GM08714 (cell line): ENCODE measurements around the gene OSGIN1.

Experiments
- H3K4me3 ChIP-seq: fragments of 200-500 bp; sonication (Bioruptor generic); 2 replicates; pipeline ENCODE4 v1.5.1; 2014; ENCODE audit warnings: mild to moderate bottlenecking, low read length, inconsistent platforms
- ZNF274 ChIP-seq: IDR thresholded peaks from 2 replicates; pipeline ENCODE4 v1.6.1; 2012; ENCODE audit warnings: mild to moderate bottlenecking, low read depth, low read length

OSGIN1 gene

DNA sequence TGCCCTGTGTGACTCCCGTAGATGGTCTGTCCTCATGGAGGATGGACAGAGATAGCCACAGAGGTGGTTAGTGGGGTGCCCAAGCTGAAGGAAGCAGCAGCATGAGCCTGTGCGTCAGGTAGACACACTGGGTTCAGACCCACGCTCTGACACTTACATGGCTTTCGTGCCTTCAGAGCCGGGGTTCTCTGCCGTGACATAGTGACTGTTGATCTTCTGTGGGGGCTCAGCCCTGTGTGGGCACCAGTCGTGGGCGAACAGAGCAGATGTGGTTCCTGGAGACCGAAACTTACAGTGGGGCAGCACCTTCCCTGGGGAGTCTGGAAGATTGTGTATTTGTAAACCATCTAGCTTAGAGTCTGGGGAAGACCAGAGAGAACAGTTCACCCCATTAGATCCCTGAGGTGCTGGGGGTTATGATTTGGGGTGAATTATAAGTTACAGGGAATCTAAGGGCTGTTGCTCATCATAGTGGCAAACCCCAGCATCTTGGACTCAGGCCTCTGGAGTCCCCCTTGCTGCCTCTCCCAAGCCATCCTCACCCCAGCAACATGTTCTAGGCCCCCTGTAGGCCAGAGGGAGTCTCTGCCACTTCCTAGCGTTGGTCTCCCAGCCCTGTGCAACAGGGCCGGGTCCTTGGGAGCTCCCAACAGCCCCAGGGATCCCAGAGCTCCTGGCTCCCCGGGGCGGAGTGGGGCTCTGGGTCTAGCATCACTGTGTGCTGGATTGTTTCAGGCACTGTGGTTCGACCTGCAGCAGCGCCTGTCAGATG lies 43.6 kb downstream of the OSGIN1 start:
- no peak overlapping the region for H3K4me3 ChIP-seq
- no peak for TF ChIP-seq ZNF274

DNA sequence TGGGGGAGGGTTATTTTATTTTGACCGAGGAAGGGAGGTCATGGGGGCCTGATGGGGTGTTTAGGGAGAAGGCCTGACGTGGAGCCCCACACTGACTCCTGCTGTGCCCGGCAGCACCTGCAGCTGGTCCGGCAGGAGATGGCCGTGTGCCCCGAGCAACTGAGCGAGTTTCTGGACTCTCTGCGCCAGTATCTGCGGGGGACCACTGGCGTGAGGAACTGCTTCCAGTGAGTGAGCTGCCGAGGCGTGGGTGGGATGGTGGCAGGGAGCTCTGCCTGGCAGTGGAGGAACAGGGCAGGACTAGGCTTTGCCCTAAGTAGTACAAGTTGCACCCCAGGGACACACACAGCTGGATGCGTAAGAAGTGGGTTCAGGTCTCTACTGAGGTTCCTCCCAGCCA lies 45.1 kb downstream of the OSGIN1 start:
- TF ChIP-seq ZNF274: no peak
- no peak overlapping the region for H3K4me3 ChIP-seq

DNA sequence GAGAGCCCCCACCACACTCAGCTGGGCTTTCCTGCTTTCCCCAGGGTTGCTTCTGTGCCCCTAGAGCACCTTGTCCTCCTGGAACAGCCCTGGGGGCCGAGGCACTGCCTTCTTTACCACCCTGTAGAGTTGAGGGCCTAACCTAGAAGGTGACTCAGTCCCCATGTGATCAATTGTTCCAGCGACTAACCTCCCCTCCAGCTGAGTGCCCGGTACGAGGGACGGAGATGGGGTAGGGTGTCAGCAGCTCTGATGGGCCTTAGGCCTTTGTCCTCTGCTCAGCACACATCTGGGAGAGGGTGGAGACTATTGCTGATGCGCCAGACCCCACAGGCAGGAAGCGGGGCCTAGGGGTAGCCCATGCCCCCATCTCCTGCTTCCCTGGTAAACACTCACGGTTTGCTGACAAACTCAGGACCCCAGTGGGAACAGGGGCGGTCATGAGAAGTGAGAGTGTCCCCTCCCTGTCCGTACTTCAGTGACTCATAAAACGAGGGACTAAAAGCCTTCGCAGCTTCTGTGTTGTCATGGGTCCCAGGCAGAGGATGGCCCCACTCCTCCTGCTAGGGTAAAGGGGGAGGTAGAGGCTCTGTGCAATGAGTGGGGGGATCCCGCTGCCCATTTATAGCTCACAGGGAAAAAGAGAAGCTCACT lies 48.1 kb downstream of the OSGIN1 start:
- TF ChIP-seq ZNF274: no peak
- H3K4me3 ChIP-seq: no peak overlapping the region

DNA sequence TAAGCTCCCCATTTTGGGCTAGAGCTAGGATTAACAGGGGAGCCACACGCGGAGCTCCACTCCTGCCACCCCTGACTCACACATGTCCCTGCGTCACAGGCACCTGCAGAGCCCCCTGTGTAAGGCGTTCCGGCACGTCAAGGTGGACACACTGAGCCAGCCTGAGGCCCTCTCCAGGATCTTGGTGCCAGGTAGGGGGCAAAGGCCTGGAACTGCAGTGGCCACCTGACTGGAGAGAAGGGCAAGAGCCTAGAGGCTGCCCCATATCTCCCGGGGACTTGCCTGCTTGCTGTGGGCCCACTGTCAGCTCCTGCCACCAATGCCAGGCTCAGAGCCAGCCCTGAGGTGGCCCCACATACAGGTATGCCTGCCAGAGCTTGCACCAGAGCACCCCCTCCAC lies 48.7 kb downstream of the OSGIN1 start:
- H3K4me3 ChIP-seq: no peak overlapping the region
- TF ChIP-seq ZNF274: no peak

DNA sequence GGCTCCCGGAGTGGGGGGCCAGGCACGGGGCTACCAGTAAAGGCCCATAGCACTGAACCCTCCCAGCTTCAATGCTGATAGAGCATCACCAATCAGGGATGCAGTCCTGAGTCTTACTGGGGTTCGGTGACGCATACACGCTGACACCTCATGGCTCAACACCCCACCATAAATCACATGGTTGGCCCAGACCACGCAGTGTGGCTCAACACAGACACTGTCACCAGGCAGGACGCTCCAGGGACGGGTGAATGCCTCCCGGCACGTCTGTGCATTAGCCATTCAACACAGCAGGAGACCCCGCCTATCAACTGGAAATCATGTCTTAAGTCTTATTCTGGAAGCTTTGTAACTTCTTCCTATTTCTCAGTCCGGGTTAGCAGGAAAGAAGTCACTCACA lies 50.0 kb downstream of the OSGIN1 start:
- no peak overlapping the region for H3K4me3 ChIP-seq
- no peak for TF ChIP-seq ZNF274

GRCh38 chr16:84004442-84004841 lies 51.4 kb downstream of the OSGIN1 start:
- H3K4me3 ChIP-seq: no peak overlapping the region
- TF ChIP-seq ZNF274: no peak

DNA sequence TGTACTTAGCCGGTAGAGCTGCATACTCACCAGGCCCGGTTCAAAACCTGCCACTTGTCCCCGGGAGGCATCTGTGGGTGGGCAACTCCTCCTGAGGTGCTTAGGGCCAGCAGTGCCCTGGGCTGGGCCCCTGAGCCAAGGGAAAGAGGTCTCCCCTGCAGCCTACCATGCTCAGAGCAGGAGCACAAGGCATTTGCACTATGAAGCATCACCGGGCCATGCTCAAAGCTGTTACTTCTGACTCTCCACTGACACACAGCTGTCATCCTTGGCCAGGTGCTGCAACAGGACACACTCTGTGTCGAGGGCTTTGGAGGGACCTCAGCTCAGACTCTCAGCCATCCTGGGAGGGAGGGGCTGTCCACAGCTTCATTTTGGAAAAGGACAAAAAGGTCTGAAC lies 52.4 kb downstream of the OSGIN1 start:
- no peak overlapping the region for H3K4me3 ChIP-seq
- no peak for TF ChIP-seq ZNF274

DNA sequence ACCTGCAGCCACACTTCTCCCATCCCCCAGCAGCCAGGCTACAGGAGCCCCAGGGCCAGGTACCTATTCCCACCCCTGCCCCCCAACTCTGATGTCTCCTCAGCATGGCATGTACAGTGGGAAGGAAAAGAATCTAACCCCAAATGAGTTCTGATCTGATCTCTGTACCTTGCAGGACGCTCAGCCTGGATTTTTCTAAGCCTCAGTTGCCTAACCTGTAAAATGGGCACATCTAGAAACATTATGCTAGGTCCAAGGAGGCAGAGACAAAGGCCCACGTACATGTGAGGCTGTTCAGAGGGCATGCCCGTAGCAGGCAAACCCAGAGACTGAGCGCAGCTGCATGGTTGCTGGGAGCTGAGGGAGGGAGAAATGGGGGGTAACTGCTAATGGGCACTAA lies 54.5 kb downstream of the OSGIN1 start:
- H3K4me3 ChIP-seq: no peak overlapping the region
- no peak for TF ChIP-seq ZNF274

GRCh38 chr16:84007965-84008364 lies 54.9 kb downstream of the OSGIN1 start:
- H3K4me3 ChIP-seq: no peak overlapping the region
- no peak for TF ChIP-seq ZNF274

GRCh38 chr16:84009282-84009681 lies 56.2 kb downstream of the OSGIN1 start:
- TF ChIP-seq ZNF274: no peak

DNA sequence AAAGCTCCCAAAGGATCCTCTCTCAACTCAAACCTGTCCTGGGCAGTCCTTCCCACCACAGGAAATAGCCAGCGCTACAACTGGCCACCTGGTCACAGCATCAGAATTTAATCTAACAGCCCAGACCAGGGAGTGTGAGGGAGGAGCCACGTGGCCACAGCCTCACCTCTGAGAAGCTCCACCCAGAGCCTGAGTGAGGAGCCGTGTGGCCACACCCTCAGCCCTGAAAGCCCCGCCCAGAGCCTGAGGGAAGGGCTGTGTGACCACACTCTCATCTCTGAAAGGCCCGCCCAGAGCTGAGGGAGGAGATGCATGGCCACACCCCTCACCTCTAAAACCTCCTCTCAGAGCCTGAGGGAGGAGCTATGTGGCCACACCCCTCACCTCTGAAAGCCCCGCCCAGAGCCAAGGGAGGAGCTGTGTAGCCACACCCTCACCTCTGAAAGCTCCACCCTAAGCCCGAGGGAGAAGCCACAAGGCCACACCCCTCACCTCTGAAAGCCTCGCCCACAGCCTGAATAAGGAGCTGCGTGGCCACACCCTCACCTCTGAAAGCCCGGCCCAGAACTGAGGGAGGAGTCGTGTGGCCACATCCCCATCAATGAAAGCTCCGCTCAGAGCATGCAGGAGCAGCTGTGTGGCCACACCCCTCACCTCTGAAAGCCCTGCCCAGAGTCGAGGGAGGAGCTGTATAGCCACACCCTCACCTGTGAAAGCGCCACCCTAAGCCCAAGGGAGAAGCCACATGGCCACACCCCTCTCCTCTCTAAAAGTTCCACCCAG lies 60.9 kb downstream of the OSGIN1 start:
- TF ChIP-seq ZNF274: no peak

More at GRCh38 chr16:84009282-84009681, 56.2 kb downstream of the OSGIN1 start:
- no peak overlapping the region for H3K4me3 ChIP-seq

DNA sequence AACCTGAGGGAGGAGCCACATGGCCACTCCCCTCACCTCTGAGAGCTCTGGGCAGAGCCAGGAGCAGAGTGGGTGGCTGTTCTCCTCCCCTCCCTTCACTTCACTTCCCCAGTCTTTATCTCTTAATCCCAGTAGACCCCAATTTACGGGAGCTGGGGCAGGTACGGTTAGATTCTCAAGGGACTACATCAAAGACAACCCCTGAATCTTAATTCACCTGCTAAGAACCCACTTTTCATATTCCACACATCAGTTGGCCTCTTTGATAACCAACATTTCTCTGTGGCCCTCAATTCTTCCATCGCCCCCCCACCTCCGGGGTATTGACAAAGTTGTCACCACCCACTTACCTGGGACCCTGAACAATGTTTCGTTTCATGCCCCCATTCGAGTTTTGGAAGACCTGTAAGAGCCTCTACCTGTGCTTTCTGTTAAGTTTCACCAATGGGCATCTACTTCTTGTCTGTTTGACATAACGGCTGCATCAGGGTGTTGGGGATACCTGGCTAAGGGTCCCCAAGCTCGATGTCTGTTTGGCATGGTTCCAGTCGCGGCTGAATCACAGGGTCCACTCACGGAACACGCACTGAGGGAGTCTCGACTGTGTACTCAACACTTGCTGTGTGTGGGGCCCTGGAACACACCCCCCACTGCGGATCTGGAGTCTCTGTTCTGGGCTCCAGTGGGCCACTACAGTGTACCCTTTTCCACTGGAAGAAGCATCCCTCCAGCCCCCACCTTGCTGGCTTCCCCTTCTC lies 61.7 kb downstream of the OSGIN1 start:
- no peak overlapping the region for H3K4me3 ChIP-seq
- TF ChIP-seq ZNF274: no peak

More for the DNA sequence above, 60.9 kb downstream of the OSGIN1 start:
- no peak overlapping the region for H3K4me3 ChIP-seq

DNA sequence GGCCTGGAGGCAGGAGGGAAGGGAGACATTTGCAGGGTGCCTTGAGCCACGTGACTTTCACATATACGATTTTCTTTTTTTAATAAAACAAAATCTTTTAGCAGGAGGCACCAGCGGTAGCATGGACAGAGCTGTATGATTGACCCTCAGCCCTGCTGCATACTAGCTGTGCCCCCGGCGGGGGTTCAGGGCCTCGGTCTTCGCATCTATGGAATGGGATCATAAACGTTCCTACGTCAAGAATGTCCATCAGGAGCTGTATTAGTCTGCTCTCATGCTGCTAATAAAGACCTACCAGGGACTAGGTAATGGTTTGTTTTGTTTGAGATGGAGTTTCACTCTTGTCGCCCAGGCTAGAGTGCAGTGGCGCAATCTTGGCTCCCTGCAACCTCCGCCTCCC lies 62.4 kb downstream of the OSGIN1 start:
- H3K4me3 ChIP-seq: no peak overlapping the region
- TF ChIP-seq ZNF274: no peak
